ENCODE measurements around the gene ABCB11. TPM values are rescaled to one million over a fixed set of nuclear protein-coding genes. Genes with fewer than 3 reads are reported as not detected.

Gene ABCB11
- total and polyA plus RNA-seq, 9 of the 15 experiments (the other 6 are each of a cell fraction or from before 2014, with no cell fraction given): 0.04 to 0.51 (median 0.10) TPM; not detected in 1

DNA sequence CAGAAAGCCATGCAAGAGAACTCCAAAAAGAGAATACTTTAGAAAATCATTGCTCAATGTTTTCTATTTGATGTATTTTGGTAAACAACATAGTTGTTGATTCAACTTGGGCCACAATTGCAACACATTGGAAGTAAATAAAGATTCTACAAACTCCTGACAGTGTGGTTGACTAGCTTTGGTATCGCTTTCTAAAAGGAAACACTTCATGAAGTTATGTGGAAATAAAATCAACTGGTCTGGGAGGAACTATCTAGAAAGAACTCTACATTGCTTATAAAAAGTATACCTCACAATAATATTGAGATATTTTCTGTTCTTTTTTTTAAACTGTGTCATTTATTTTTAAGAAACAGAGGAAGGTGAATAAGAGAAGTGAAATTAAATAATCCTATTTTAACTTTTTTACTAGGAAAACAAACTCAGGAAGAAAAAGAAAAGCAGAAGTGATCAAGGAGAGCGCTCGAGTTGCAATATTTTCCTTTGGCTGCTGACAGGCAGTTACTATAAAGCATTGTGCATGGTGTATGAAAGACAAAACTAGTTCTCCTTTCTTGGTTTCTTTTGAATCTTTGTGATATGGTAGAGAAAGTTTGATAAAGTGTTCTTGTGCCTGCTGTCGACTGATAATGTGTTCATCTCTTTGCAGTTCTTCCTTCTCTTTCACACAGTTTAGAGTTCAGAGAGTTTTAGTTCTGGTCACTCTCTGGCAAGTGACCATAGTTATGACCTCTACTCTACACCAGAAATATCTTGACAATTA lies 41.2 kb upstream of the ABCB11 start:
- Histone ChIP-seq H3K27me3 (ENCODE audit: control insufficient read depth in 2 of 2, insufficient read depth in 2 of 2, low read length in 2 of 2) (no peaks in the 10 kb centered on the region), H3K4me3 (no peak overlapping the region), H3K9ac (ENCODE audit: insufficient read depth in 1 of 2, low read depth in 2 of 2, low read length in 2 of 2) (peak overlapping the region in 1 of 2 experiments; percentile 46; a peak in 2 of 4 replicates), H3K36me3 (ENCODE audit: control insufficient read depth, insufficient read depth, low read length) (no peaks in the 10 kb centered on the region), H3K79me2 (ENCODE audit: control insufficient read depth, insufficient read depth, low read length) (no peaks in the 10 kb centered on the region), H3K9me1 (ENCODE audit: control insufficient read depth, insufficient read depth, low read length) (no peaks in the 10 kb centered on the region), H3K27ac (ENCODE audit: extremely low read depth, low read depth, low read length) (peak overlapping the region; percentile 62), H3K4me2 (ENCODE audit: insufficient read depth, low read length) (peak overlapping the region; percentile 33; the same call in 1 of the 2 replicates), H3K4me1 (replicated peaks in 1 of 2; ENCODE audit: control insufficient read depth in 2 of 2, insufficient read depth in 2 of 2, low read length in 2 of 2) (peaks cover 7 to 46% of the 10 kb centered on the region in 2 experiments; a peak in 4 of 5 replicates), H3K9me3 (replicated peaks; ENCODE audit: control insufficient read depth, insufficient read depth, low read depth, low read length) (0 out of 2 replicates have a peak, but pooled peaks cover 2% of the 10 kb centered on the region), H2AFZ (ENCODE audit: low read depth, low read length) (peak overlapping the region; percentile 78), H4K20me1 (replicated peaks; ENCODE audit: control insufficient read depth, insufficient read depth, low read length) (no peaks in the 10 kb centered on the region)
- in situ Hi-C loops (cut with MboI): no loop called here
- ATAC-seq: peak; percentile 84
- ChIA-PET CTCF (ENCODE audit: low intra/inter-chr PET ratio) (no interaction called here), POLR2A (interaction anchor here (1.0 kb wide), 1 partner anchor 15 kb away, joined by 3 read pairs; no protein-coding TSS in a partner anchor)
- no TSS peak for BruUV-seq (replicated peaks)
- 1% methylated on average over 4 of the region's 4 CpGs for WGBS (ENCODE audit: insufficient coverage, low coverage, missing lambda C conversion rate)
- intact Hi-C loops (cut with micrococcal nuclease): loop anchor here (2.0 to 5.0 kb wide), 2 partner anchors 60 to 96 kb away; no protein-coding TSS in a partner anchor
- peak; percentile 86 for FAIRE-seq
- peak in 2 of 4 experiments; percentile 52 to 79 for DNase-seq (ENCODE audit: extremely low read depth in 1 of 4, low spot score in 3 of 4)
- TF ChIP-seq HMG20A (CRISPR knock-in tag; conservative IDR thresholded peaks at IDR 0.05): no peak
- TF ChIP-seq HEY1 (CRISPR knock-in tag; IDR thresholded peaks at IDR 0.05; ENCODE audit: borderline replicate concordance): no peak
- TF ChIP-seq EZH2 (IDR thresholded peaks at IDR 0.05; ENCODE audit: borderline replicate concordance, low read depth, low read length): no peak
- no peak for TF ChIP-seq ZKSCAN1 (IDR thresholded peaks at IDR 0.05; ENCODE audit: low read depth, low read length)
- TF ChIP-seq ZNF354B (CRISPR knock-in tag; IDR thresholded peaks at IDR 0.05): no peak
- TF ChIP-seq WHSC1 (IDR thresholded peaks at IDR 0.05; ENCODE audit: low read length): no peak
- no peak for TF ChIP-seq MCM2 (IDR thresholded peaks at IDR 0.05; ENCODE audit: low read depth)
- no peak for TF ChIP-seq ZNF586 (CRISPR knock-in tag; conservative IDR thresholded peaks at IDR 0.05)
- TF ChIP-seq ZNF12 (CRISPR knock-in tag; IDR thresholded peaks at IDR 0.05): no peak
- no peak for TF ChIP-seq HNRNPUL1 (IDR thresholded peaks at IDR 0.05; ENCODE audit: low read length)
- TF ChIP-seq, protein P1, sequence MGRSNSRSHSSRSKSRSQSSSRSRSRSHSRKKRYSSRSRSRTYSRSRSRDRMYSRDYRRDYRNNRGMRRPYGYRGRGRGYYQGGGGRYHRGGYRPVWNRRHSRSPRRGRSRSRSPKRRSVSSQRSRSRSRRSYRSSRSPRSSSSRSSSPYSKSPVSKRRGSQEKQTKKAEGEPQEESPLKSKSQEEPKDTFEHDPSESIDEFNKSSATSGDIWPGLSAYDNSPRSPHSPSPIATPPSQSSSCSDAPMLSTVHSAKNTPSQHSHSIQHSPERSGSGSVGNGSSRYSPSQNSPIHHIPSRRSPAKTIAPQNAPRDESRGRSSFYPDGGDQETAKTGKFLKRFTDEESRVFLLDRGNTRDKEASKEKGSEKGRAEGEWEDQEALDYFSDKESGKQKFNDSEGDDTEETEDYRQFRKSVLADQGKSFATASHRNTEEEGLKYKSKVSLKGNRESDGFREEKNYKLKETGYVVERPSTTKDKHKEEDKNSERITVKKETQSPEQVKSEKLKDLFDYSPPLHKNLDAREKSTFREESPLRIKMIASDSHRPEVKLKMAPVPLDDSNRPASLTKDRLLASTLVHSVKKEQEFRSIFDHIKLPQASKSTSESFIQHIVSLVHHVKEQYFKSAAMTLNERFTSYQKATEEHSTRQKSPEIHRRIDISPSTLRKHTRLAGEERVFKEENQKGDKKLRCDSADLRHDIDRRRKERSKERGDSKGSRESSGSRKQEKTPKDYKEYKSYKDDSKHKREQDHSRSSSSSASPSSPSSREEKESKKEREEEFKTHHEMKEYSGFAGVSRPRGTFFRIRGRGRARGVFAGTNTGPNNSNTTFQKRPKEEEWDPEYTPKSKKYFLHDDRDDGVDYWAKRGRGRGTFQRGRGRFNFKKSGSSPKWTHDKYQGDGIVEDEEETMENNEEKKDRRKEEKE (IDR thresholded peaks at IDR 0.05; ENCODE audit: borderline replicate concordance in 1 of 2, control insufficient read depth in 1 of 2, low read depth in 2 of 2, low read length in 1 of 2): no peak
- TF ChIP-seq MCM7 (IDR thresholded peaks at IDR 0.05): no peak
- no peak for TF ChIP-seq HLTF (IDR thresholded peaks at IDR 0.05)
- no peak for TF ChIP-seq SRSF9 (IDR thresholded peaks at IDR 0.05; ENCODE audit: borderline replicate concordance, low read depth, low read length)
- TF ChIP-seq, protein P2, sequence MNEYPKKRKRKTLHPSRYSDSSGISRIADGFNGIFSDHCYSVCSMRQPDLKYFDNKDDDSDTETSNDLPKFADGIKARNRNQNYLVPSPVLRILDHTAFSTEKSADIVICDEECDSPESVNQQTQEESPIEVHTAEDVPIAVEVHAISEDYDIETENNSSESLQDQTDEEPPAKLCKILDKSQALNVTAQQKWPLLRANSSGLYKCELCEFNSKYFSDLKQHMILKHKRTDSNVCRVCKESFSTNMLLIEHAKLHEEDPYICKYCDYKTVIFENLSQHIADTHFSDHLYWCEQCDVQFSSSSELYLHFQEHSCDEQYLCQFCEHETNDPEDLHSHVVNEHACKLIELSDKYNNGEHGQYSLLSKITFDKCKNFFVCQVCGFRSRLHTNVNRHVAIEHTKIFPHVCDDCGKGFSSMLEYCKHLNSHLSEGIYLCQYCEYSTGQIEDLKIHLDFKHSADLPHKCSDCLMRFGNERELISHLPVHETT (CRISPR knock-in tag; conservative IDR thresholded peaks at IDR 0.05 in 1 of 2, IDR thresholded peaks at IDR 0.05 in 1 of 2): no peak
- TF ChIP-seq SLC30A9 (CRISPR knock-in tag; IDR thresholded peaks at IDR 0.05): no peak
- no peak for TF ChIP-seq ZFP36 (IDR thresholded peaks at IDR 0.05; ENCODE audit: low read depth, low read length, partially characterized antibody)
